ENCODE results near the gene ZBTB2.
"Not testable (repeated sequence)": the region's sequence is repeated elsewhere in the genome, so short reads cannot be mapped to it uniquely, and the experiment has no call there.

ZBTB2 gene

GRCh38 chr6:151365233-151365632 is 26.1 kb downstream of the ZBTB2 start:
- DNase-seq = no peak

GRCh38 chr6:151359486-151359885 is 31.9 kb downstream of the ZBTB2 start:
- no peak for DNase-seq

- DNase-seq = no peak
Observed at GRCh38 chr6:151358475-151358874, 32.9 kb downstream of the ZBTB2 start.

DNA sequence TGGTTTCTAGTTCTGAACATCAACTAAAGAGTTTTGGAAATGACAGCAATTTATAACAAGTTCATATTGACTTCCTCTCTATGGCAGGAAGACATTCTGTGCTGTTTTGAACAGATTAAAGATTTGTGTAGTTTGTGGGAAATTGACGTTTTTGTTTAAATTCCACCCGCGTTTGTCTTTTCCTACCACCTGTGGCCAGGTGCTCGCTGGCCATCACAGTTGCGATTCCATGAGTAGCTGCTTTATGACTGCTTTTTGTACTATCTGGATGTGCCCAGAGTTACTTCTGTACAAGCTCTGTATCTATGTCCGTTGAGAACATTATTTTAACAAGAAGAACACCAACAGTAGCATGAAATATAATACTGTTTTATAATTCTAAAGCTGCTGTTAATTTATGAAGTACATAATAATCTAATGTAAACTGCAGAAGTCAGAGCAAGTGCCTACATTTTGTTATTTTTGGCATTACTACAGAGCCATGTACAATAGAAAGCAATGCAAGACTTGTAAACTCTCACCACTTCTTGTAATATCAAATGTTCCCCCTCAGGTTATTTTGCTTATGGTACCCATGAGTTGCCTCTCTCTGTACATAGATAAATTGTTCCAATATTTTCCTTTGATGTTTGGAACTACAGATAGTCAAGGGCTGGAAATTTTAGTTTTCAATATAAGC is 33.5 kb downstream of the ZBTB2 start:
- DNase-seq = no peak

- DNase-seq = not testable (repeated sequence)
Observed at GRCh38 chr6:151356983-151357382, 34.4 kb downstream of the ZBTB2 start.

- DNase-seq = no peak
Observed at GRCh38 chr6:151353795-151354194, 37.6 kb downstream of the ZBTB2 start.

DNA sequence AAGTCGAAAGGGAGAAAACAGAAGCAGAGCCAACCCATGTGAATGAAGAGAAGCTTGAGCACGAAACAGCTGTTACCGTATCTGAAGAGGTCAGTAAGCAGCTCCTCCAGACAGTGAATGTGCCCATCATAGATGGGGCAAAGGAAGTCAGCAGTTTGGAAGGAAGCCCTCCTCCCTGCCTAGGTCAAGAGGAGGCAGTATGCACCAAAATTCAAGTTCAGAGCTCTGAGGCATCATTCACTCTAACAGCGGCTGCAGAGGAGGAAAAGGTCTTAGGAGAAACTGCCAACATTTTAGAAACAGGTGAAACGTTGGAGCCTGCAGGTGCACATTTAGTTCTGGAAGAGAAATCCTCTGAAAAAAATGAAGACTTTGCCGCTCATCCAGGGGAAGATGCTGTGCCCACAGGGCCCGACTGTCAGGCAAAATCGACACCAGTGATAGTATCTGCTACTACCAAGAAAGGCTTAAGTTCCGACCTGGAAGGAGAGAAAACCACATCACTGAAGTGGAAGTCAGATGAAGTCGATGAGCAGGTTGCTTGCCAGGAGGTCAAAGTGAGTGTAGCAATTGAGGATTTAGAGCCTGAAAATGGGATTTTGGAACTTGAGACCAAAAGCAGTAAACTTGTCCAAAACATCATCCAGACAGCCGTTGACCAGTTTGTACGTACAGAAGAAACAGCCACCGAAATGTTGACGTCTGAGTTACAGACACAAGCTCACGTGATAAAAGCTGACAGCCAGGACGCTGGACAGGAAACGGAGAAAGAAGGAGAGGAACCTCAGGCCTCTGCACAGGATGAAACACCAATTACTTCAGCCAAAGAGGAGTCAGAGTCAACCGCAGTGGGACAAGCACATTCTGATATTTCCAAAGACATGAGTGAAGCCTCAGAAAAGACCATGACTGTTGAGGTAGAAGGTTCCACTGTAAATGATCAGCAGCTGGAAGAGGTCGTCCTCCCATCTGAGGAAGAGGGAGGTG is 38.7 kb downstream of the ZBTB2 start:
- DNase-seq = no peak

DNA sequence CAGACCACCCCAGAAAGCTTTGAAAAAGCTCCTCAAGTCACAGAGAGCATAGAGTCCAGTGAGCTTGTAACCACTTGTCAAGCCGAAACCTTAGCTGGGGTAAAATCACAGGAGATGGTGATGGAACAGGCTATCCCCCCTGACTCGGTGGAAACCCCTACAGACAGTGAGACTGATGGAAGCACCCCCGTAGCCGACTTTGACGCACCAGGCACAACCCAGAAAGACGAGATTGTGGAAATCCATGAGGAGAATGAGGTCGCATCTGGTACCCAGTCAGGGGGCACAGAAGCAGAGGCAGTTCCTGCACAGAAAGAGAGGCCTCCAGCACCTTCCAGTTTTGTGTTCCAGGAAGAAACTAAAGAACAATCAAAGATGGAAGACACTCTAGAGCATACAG is 39.6 kb downstream of the ZBTB2 start:
- no peak for DNase-seq

DNA sequence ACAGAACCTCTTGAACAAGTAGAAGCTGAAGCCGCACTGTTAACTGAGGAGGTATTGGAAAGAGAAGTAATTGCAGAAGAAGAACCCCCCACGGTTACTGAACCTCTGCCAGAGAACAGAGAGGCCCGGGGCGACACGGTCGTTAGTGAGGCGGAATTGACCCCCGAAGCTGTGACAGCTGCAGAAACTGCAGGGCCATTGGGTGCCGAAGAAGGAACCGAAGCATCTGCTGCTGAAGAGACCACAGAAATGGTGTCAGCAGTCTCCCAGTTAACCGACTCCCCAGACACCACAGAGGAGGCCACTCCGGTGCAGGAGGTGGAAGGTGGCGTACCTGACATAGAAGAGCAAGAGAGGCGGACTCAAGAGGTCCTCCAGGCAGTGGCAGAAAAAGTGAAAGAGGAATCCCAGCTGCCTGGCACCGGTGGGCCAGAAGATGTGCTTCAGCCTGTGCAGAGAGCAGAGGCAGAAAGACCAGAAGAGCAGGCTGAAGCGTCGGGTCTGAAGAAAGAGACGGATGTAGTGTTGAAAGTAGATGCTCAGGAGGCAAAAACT is 40.1 kb downstream of the ZBTB2 start:
- DNase-seq = no peak

DNA sequence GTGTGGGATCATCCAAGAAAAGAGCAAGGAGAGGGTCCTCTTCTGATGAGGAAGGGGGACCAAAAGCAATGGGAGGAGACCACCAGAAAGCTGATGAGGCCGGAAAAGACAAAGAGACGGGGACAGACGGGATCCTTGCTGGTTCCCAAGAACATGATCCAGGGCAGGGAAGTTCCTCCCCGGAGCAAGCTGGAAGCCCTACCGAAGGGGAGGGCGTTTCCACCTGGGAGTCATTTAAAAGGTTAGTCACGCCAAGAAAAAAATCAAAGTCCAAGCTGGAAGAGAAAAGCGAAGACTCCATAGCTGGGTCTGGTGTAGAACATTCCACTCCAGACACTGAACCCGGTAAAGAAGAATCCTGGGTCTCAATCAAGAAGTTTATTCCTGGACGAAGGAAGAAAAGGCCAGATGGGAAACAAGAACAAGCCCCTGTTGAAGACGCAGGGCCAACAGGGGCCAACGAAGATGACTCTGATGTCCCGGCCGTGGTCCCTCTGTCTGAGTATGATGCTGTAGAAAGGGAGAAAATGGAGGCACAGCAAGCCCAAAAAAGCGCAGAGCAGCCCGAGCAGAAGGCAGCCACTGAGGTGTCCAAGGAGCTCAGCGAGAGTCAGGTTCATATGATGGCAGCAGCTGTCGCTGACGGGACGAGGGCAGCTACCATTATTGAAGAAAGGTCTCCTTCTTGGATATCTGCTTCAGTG is 40.8 kb downstream of the ZBTB2 start:
- DNase-seq = no peak

DNA sequence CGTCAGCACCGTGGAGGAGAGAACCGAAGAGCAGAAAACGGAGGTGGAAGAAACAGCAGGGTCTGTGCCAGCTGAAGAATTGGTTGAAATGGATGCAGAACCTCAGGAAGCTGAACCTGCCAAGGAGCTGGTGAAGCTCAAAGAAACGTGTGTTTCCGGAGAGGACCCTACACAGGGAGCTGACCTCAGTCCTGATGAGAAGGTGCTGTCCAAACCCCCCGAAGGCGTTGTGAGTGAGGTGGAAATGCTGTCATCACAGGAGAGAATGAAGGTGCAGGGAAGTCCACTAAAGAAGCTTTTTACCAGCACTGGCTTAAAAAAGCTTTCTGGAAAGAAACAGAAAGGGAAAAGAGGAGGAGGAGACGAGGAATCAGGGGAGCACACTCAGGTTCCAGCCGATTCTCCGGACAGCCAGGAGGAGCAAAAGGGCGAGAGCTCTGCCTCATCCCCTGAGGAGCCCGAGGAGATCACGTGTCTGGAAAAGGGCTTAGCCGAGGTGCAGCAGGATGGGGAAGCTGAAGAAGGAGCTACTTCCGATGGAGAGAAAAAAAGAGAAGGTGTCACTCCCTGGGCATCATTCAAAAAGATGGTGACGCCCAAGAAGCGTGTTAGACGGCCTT is 41.6 kb downstream of the ZBTB2 start:
- DNase-seq = no peak

GRCh38 chr6:151342750-151343149 is 48.6 kb downstream of the ZBTB2 start:
- not testable (repeated sequence) for DNase-seq

- no peak for DNase-seq
Observed at GRCh38 chr6:151341476-151342195, 49.7 kb downstream of the ZBTB2 start.

DNA sequence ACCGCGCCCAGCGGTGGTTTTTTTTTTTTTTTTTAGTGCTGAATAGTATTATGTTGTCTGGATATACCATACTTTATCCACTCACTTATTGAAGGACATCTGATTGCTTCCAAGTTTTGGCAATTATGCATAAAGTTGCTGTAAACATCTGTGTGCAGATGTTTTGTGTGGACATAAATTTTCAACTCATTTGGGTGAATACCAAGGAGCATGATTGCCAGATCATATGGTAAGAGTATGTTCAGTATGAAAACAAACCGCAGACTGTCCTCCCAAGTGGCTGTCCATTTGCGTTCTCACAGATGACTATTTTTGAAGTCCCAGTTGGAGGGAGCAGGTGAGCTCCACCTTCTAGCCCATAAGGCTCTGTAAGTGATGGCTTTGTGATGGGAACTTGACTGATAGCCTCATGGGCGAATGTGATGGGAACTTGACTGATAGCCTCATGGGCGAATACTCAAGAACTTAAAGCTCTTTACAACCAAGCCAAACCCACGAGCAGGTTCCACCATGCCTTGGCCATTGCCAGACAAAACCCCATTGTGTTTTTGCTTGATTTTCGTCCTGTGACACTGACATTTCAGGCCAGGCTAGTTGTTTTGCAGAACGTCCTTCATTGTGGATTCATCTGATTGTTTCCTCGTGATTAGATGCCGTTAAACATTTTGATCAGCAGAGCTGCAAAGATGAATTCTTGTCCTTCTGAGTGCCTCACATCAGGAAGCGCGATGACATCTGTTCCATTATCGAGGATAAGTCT is 51.0 kb downstream of the ZBTB2 start:
- DNase-seq = no peak

GRCh38 chr6:151339369-151339768 is 52.0 kb downstream of the ZBTB2 start:
- DNase-seq = no peak

- no peak for DNase-seq
Observed at GRCh38 chr6:151338651-151339200, 52.6 kb downstream of the ZBTB2 start.

- DNase-seq = no peak
Observed at GRCh38 chr6:151335930-151336329, 55.4 kb downstream of the ZBTB2 start.

DNA sequence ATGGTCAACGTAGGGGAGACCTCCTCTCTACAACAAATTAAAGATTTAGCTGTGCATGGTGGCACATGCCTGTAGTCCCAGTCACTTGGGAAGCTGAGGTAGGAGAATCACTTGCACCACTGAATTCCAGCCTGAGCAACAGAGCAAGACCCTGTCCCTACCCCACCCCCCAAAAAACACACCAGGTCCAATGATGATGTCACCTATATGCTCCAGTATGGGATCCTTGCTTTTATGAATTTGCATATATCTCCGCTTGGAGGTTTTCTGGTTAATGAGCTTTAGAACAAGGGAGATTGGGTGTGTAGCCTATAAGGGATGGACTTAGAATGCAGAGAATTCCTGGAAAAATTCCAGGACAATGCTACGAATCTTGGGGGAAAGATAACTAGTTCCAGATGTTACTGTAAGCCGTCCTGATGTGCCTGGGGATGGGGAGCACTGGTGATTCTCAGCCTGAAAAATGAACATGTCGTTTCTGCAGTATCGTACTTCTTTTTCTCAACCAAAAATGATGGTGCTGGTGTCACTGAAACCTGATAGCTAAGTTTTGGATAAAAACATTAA is 61.1 kb downstream of the ZBTB2 start:
- no peak for DNase-seq

- DNase-seq = no peak
Observed at GRCh38 chr6:151327101-151327500, 64.3 kb downstream of the ZBTB2 start.

DNA sequence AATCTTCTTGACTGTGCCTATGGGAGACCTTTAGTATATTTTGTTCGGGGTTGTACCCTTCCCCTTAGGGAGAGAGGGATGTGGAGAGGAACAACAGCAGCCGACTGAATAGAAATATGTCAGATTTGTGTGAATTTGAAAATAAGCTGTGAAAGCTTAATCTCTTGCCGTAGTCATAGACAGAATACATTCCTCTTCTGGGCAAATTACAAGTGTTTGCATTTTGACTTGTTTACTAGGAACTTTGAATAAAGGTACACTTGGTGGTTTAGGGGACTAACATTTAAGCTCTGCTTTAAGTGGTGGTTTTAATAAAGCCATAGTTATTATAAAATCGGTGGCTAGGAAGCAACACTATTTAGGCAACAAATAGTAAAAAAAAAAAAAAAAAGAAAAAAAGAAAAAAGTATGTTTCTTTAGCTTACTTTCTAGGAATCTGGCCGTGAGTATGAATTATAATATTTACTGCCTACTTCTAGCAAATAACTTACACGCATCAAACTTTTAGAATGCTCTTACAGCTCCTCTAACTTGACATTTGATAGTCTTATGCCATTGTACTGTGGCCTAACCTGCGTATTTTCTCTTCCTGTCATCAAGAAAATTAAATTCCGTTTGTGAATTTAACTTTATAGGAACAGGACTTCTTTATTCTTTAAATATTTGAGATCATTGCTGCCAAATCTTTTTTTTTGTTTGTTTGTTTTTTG is 65.1 kb downstream of the ZBTB2 start:
- no peak for DNase-seq

All from NCI-H524 treated with DMSO at 0.1 percent for 48 hours (cell line).